ENCODE data around the gene CDC14A.
"Not testable (repeated sequence)": the region's sequence is repeated elsewhere in the genome, so short reads cannot be mapped to it uniquely, and the experiment has no call there.

Gene CDC14A

GRCh38 chr1:100396651-100397050 is 44.3 kb downstream of the CDC14A start:
- ATAC-seq: no peak
- Mint-ChIP-seq H3K36me3 (peaks cover 28% of the 10 kb centered on the region), H3K4me1 (peaks cover 60% of the 10 kb centered on the region), H3K4me3 (no peak overlapping the region), H3K27ac (no peak overlapping the region), H3K9me3 (no peaks in the 10 kb centered on the region), H3K27me3 (no peaks in the 10 kb centered on the region)

- peaks cover 30% of the 10 kb centered on the region for H3K36me3 Mint-ChIP-seq
- no peak overlapping the region for H3K27ac Mint-ChIP-seq
- H3K9me3 Mint-ChIP-seq: no peaks in the 10 kb centered on the region
- peaks cover 61% of the 10 kb centered on the region for H3K4me1 Mint-ChIP-seq
- ATAC-seq: no peak
- H3K27me3 Mint-ChIP-seq: no peaks in the 10 kb centered on the region
- H3K4me3 Mint-ChIP-seq: no peak overlapping the region
These were observed 45.4 kb downstream of the CDC14A start for GRCh38 chr1:100397681-100398080.

- Mint-ChIP-seq H3K4me1 (peaks cover 68% of the 10 kb centered on the region), H3K4me3 (no peak overlapping the region), H3K27me3 (no peaks in the 10 kb centered on the region), H3K36me3 (peaks cover 29% of the 10 kb centered on the region), H3K27ac (no peak overlapping the region), H3K9me3 (no peaks in the 10 kb centered on the region)
- ATAC-seq: no peak
These were observed 46.3 kb downstream of the CDC14A start for GRCh38 chr1:100398648-100399047.

GRCh38 chr1:100400404-100400803 is 48.1 kb downstream of the CDC14A start:
- ATAC-seq: peak; percentile 81
- Mint-ChIP-seq H3K4me1 (peaks cover 62% of the 10 kb centered on the region), H3K36me3 (peaks cover 25% of the 10 kb centered on the region), H3K27me3 (no peaks in the 10 kb centered on the region), H3K4me3 (peak overlapping the region; percentile 18), H3K27ac (peak overlapping the region; percentile 76), H3K9me3 (no peaks in the 10 kb centered on the region)

- Mint-ChIP-seq H3K4me3 (no peak overlapping the region), H3K4me1 (peaks cover 50% of the 10 kb centered on the region), H3K36me3 (peaks cover 30% of the 10 kb centered on the region), H3K9me3 (no peaks in the 10 kb centered on the region), H3K27ac (peak overlapping the region; percentile 26), H3K27me3 (no peaks in the 10 kb centered on the region)
- ATAC-seq: no peak
These were observed 52.5 kb downstream of the CDC14A start for GRCh38 chr1:100404821-100405220.

- Mint-ChIP-seq H3K27ac (peak overlapping the region; percentile 26), H3K4me1 (peaks cover 39% of the 10 kb centered on the region), H3K36me3 (peaks cover 30% of the 10 kb centered on the region)
- not testable (repeated sequence) for H3K4me3 Mint-ChIP-seq, H3K27me3 Mint-ChIP-seq, H3K9me3 Mint-ChIP-seq, ATAC-seq
These were observed 53.6 kb downstream of the CDC14A start for GRCh38 chr1:100405902-100406301.

- H3K27me3 Mint-ChIP-seq, ATAC-seq, H3K9me3 Mint-ChIP-seq, H3K4me3 Mint-ChIP-seq: not testable (repeated sequence)
- Mint-ChIP-seq H3K4me1 (peaks cover 41% of the 10 kb centered on the region), H3K36me3 (peaks cover 36% of the 10 kb centered on the region), H3K27ac (peak overlapping the region; percentile 34)
These were observed 55.1 kb downstream of the CDC14A start for GRCh38 chr1:100407390-100407789.

- peaks cover 21% of the 10 kb centered on the region for H3K36me3 Mint-ChIP-seq
- no peaks in the 10 kb centered on the region for H3K27me3 Mint-ChIP-seq
- H3K27ac Mint-ChIP-seq: no peak overlapping the region
- peaks cover 31% of the 10 kb centered on the region for H3K4me1 Mint-ChIP-seq
- H3K4me3 Mint-ChIP-seq: no peak overlapping the region
- ATAC-seq: no peak
- H3K9me3 Mint-ChIP-seq: no peaks in the 10 kb centered on the region
These were observed 58.7 kb downstream of the CDC14A start for GRCh38 chr1:100411019-100411418.

GRCh38 chr1:100411574-100411973 is 59.3 kb downstream of the CDC14A start:
- peaks cover 26% of the 10 kb centered on the region for H3K4me1 Mint-ChIP-seq
- no peaks in the 10 kb centered on the region for H3K27me3 Mint-ChIP-seq
- no peak overlapping the region for H3K4me3 Mint-ChIP-seq
- H3K27ac Mint-ChIP-seq: no peak overlapping the region
- ATAC-seq: no peak
- H3K9me3 Mint-ChIP-seq: no peaks in the 10 kb centered on the region
- peaks cover 26% of the 10 kb centered on the region for H3K36me3 Mint-ChIP-seq

GRCh38 chr1:100413035-100413434 is 60.7 kb downstream of the CDC14A start:
- no peak for ATAC-seq
- Mint-ChIP-seq H3K27me3 (no peaks in the 10 kb centered on the region), H3K4me1 (peaks cover 17% of the 10 kb centered on the region), H3K36me3 (peaks cover 22% of the 10 kb centered on the region), H3K27ac (no peak overlapping the region), H3K4me3 (no peak overlapping the region), H3K9me3 (no peaks in the 10 kb centered on the region)

- no peak overlapping the region for H3K4me3 Mint-ChIP-seq
- peaks cover 21% of the 10 kb centered on the region for H3K36me3 Mint-ChIP-seq
- H3K27ac Mint-ChIP-seq: no peak overlapping the region
- H3K9me3 Mint-ChIP-seq: no peaks in the 10 kb centered on the region
- ATAC-seq: no peak
- peaks cover 17% of the 10 kb centered on the region for H3K4me1 Mint-ChIP-seq
- no peaks in the 10 kb centered on the region for H3K27me3 Mint-ChIP-seq
These were observed 62.6 kb downstream of the CDC14A start for GRCh38 chr1:100414693-100415497.

- Mint-ChIP-seq H3K9me3 (no peaks in the 10 kb centered on the region), H3K36me3 (peaks cover 21% of the 10 kb centered on the region), H3K27ac (no peak overlapping the region), H3K4me1 (peaks cover 17% of the 10 kb centered on the region), H3K27me3 (no peaks in the 10 kb centered on the region), H3K4me3 (no peak overlapping the region)
- ATAC-seq: no peak
These were observed 63.1 kb downstream of the CDC14A start for GRCh38 chr1:100415498-100415778.

- no peak overlapping the region for H3K27ac Mint-ChIP-seq
- peaks cover 26% of the 10 kb centered on the region for H3K4me1 Mint-ChIP-seq
- ATAC-seq: no peak
- H3K36me3 Mint-ChIP-seq: peaks cover 15% of the 10 kb centered on the region
- no peak overlapping the region for H3K4me3 Mint-ChIP-seq
- no peaks in the 10 kb centered on the region for H3K9me3 Mint-ChIP-seq
- H3K27me3 Mint-ChIP-seq: no peaks in the 10 kb centered on the region
These were observed 66.8 kb downstream of the CDC14A start for GRCh38 chr1:100419072-100419471.

- Mint-ChIP-seq H3K27me3 (no peaks in the 10 kb centered on the region), H3K4me3 (no peak overlapping the region), H3K9me3 (no peaks in the 10 kb centered on the region), H3K4me1 (peaks cover 36% of the 10 kb centered on the region), H3K27ac (no peak overlapping the region), H3K36me3 (peaks cover 9% of the 10 kb centered on the region)
- ATAC-seq: no peak
These were observed 69.8 kb downstream of the CDC14A start for GRCh38 chr1:100422065-100422464.

- peak; percentile 76 for ATAC-seq
- H3K36me3 Mint-ChIP-seq: no peaks in the 10 kb centered on the region
These were observed 71.6 kb downstream of the CDC14A start for GRCh38 chr1:100423832-100424337.

GRCh38 chr1:100428160-100428559 is 75.9 kb downstream of the CDC14A start:
- H3K9me3 Mint-ChIP-seq: no peaks in the 10 kb centered on the region
- no peak overlapping the region for H3K4me3 Mint-ChIP-seq
- no peaks in the 10 kb centered on the region for H3K36me3 Mint-ChIP-seq
- no peak overlapping the region for H3K27ac Mint-ChIP-seq
- ATAC-seq: no peak
- no peaks in the 10 kb centered on the region for H3K27me3 Mint-ChIP-seq
- H3K4me1 Mint-ChIP-seq: peaks cover 31% of the 10 kb centered on the region

More at GRCh38 chr1:100423832-100424337, 71.6 kb downstream of the CDC14A start:
- peaks cover 42% of the 10 kb centered on the region for H3K4me1 Mint-ChIP-seq
- peak overlapping the region; percentile 55 for H3K27ac Mint-ChIP-seq
- peak overlapping the region; percentile 16 for H3K4me3 Mint-ChIP-seq
- H3K27me3 Mint-ChIP-seq: no peaks in the 10 kb centered on the region
- H3K9me3 Mint-ChIP-seq: no peaks in the 10 kb centered on the region
